Lower lobe of right lung (tissue), 2 donors: ENCODE data around the gene ELAVL4. TPM values are rescaled to one million over a fixed set of nuclear protein-coding genes. Genes with fewer than 3 reads are reported as not detected.

Experiments used
- ATAC-seq, 2 donors: fragments of 200-7000 bp; cut with Tn5 transposase; one replicate each; pipeline ENCODE4 v1.9.1; 2020 to 2022; ENCODE audit warnings: mild to moderate bottlenecking in 2 of 2, moderate library complexity in 2 of 2
- DNase-seq: peaks from one replicate; pipeline ENCODE4 v3.0.0-alpha.2; 2020
- H3K27ac ChIP-seq: fragments of 200-600 bp; one replicate; pipeline ENCODE4 v1.8.0; 2022
- H3K27me3 ChIP-seq: fragments of 200-600 bp; one replicate; pipeline ENCODE4 v1.8.0; 2022; ENCODE audit warnings: low read depth
- H3K36me3 ChIP-seq: fragments of 200-600 bp; one replicate; pipeline ENCODE4 v1.8.0; 2022; ENCODE audit warnings: mild to moderate bottlenecking
- H3K4me1 ChIP-seq: fragments of 200-600 bp; one replicate; pipeline ENCODE4 v1.8.0; 2022
- H3K4me3 ChIP-seq: fragments of 200-600 bp; one replicate; pipeline ENCODE4 v1.8.0; 2022; ENCODE audit warnings: mild to moderate bottlenecking
- H3K9me3 ChIP-seq: fragments of 200-600 bp; one replicate; pipeline ENCODE4 v1.8.0; 2022
- CTCF ChIP-seq: fragments of 200-600 bp; IDR thresholded peaks from one replicate; pipeline ENCODE4 v1.8.0; 2022; ENCODE audit warnings: antibody characterized with exemption, mild to moderate bottlenecking
- intact Hi-C: fragments of 100-400 bp; cut with DNase I; formaldehyde crosslinking; loops from one replicate; pipeline ENCODE4 v1.11.0; 2022
- total RNA-seq: library from RNA; stranded (reverse); fragmentation: NEBNext Ultra II Directional; extraction: Animal tissue kit (Norgen Biotek cat#: 25700); gene quantifications from one replicate; pipeline ENCODE4 v1.2.1, GENCODE V29; 2021
- donor health status: DM: no; HTN: yes; CAD: no; lungs with severe emphysema.

Gene ELAVL4
- total RNA-seq, 1 donor from 2014 or later = not detected

- intact Hi-C loops = no loop called here
- no peaks in the 10 kb centered on the region for H3K36me3 ChIP-seq
- DNase-seq = no peak
These were observed 2.5 kb upstream of the ELAVL4 start for GRCh38 chr1:50106095-50106761.

GRCh38 chr1:50109116-50109515 lies 396 bp downstream of the ELAVL4 start:
- intact Hi-C loops = no loop called here
- ATAC-seq (no peak), DNase-seq (no peak)
- TF ChIP-seq CTCF = no peak
- H3K36me3 ChIP-seq = no peaks in the 10 kb centered on the region
- no peaks in the 10 kb centered on the region for H3K4me1 ChIP-seq
- no peaks in the 10 kb centered on the region for H3K9me3 ChIP-seq
- H3K27me3 ChIP-seq = peaks cover 21% of the 10 kb centered on the region
- H3K4me3 ChIP-seq = no peak overlapping the region
- H3K27ac ChIP-seq = no peak overlapping the region

More at GRCh38 chr1:50106095-50106761, 2.5 kb upstream of the ELAVL4 start:
- no peak overlapping the region for H3K4me3 ChIP-seq
- H3K9me3 ChIP-seq = no peaks in the 10 kb centered on the region
- H3K27ac ChIP-seq = no peak overlapping the region
- no peak for TF ChIP-seq CTCF
- peaks cover 15% of the 10 kb centered on the region for H3K27me3 ChIP-seq
- no peaks in the 10 kb centered on the region for H3K4me1 ChIP-seq
- ATAC-seq = no peak

- ATAC-seq (peak in 1 of 2 donors; percentile 42), DNase-seq (no peak)
- H3K4me1 ChIP-seq = no peaks in the 10 kb centered on the region
- H3K27me3 ChIP-seq = peaks cover 21% of the 10 kb centered on the region
- H3K27ac ChIP-seq = no peak overlapping the region
- H3K36me3 ChIP-seq = no peaks in the 10 kb centered on the region
- intact Hi-C loops = no loop called here
- TF ChIP-seq CTCF = no peak
- H3K4me3 ChIP-seq = no peak overlapping the region
- H3K9me3 ChIP-seq = no peaks in the 10 kb centered on the region
These were observed 941 bp downstream of the ELAVL4 start for GRCh38 chr1:50109647-50110075.

GRCh38 chr1:50110151-50110550 lies 1.4 kb downstream of the ELAVL4 start:
- TF ChIP-seq CTCF = no peak
- H3K4me3 ChIP-seq = no peak overlapping the region
- no peak for ATAC-seq

GRCh38 chr1:50110656-50111055 lies 1.9 kb downstream of the ELAVL4 start:
- Histone ChIP-seq H3K27ac (no peak overlapping the region), H3K4me1 (no peaks in the 10 kb centered on the region), H3K4me3 (no peak overlapping the region), H3K27me3 (peaks cover 21% of the 10 kb centered on the region), H3K9me3 (no peaks in the 10 kb centered on the region), H3K36me3 (no peaks in the 10 kb centered on the region)
- DNase-seq = no peak
- intact Hi-C loops = no loop called here
- no peak for TF ChIP-seq CTCF
- no peak for ATAC-seq

More at GRCh38 chr1:50110151-50110550, 1.4 kb downstream of the ELAVL4 start:
- no peak overlapping the region for H3K27ac ChIP-seq
- DNase-seq = no peak
- no peaks in the 10 kb centered on the region for H3K9me3 ChIP-seq
- H3K4me1 ChIP-seq = no peaks in the 10 kb centered on the region
- peaks cover 21% of the 10 kb centered on the region for H3K27me3 ChIP-seq
- intact Hi-C loops = no loop called here
- H3K36me3 ChIP-seq = no peaks in the 10 kb centered on the region
